ENCODE measurements around the gene PRSS2.

DNA sequence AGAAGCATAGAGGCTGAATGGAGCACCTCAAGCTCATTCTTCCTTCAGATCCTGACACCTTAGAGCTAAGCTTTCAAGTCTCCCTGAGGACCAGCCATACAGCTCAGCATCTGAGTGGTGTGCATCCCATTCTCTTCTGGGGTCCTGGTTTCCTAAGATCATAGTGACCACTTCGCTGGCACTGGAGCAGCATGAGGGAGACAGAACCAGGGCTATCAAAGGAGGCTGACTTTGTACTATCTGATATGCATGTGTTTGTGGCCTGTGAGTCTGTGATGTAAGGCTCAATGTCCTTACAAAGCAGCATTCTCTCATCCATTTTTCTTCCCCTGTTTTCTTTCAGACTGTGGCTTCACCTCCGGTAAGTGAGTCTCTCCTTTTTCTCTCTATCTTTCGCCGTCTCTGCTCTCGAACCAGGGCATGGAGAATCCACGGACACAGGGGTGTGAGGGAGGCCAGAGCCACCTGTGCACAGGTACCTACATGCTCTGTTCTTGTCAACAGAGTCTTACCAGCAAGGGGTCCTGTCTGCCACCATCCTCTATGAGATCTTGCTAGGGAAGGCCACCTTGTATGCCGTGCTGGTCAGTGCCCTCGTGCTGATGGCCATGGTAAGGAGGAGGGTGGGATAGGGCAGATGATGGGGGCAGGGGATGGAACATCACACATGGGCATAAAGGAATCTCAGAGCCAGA lies 31.0 kb downstream of the PRSS2 start:
- no peak for TF ChIP-seq CTCF (IDR thresholded peaks at IDR 0.05)
- TF ChIP-seq POLR2A (IDR thresholded peaks at IDR 0.05), result no peak

Measured in lower leg skin (tissue), 3 donors.